GM12878 (cell line): ENCODE measurements around the gene THAP7. TPM values are rescaled to one million over a fixed set of nuclear protein-coding genes. Genes with fewer than 3 reads are reported as not detected.

Experiments used
- ATAC-seq: fragments of 200-7000 bp; cut with Tn5 transposase; 3 replicates; pipeline ENCODE4 v1.9.1; 2020; ENCODE audit warnings: mild to moderate bottlenecking, moderate library complexity
- BruUV-seq: library from RNA; stranded (reverse); fragments of 400-500 nt; replicated peaks from 2 replicates; lab custom pipeline; 2021; lab: Mats Ljungman, UMichigan
- CTCF ChIA-PET: fragments of 300-600 bp; sonication (Branson Sonifier 250); formaldehyde crosslinking; extraction: SDS; loops from one replicate; lab custom pipeline; 2021; ENCODE audit warnings: inconsistent platforms; lab: Yijun Ruan, JAX
- POLR2A ChIA-PET: fragments of 350-600 bp; formaldehyde crosslinking; extraction: SDS; loops from one replicate; lab custom pipeline; 2021; ENCODE audit warnings: inconsistent platforms; lab: Charles Lee
- RAD21 ChIA-PET: fragments of 300-600 bp; sonication (Branson Sonifier 250); formaldehyde crosslinking; loops from one replicate; lab custom pipeline; 2023; ENCODE audit warnings: antibody characterized with exemption; ENCODE audit not compliant: unreplicated experiment; lab: Charles Lee
- SMC1A ChIA-PET: fragments of 300-600 bp; sonication (Branson Sonifier 250); formaldehyde crosslinking; loops from one replicate; lab custom pipeline; 2023; ENCODE audit not compliant: unreplicated experiment, uncharacterized antibody; lab: Charles Lee
- DNase-seq: peaks from one replicate; pipeline ENCODE4 v3.0.0-alpha.2; 2011; ENCODE audit warnings: low read depth, low spot score
- FAIRE-seq: peaks from 3 replicates; lab custom pipeline; 2011; peaks lifted over from hg19 to GRCh38; lab: Jason Lieb, UNC
- H2AFZ ChIP-seq: 2 replicates; pipeline ENCODE4 v1.6.0; 2011; ENCODE audit warnings: low read depth, low read length, control low read depth; ENCODE audit not compliant: control insufficient read depth
- H3K27ac ChIP-seq: 2 replicates; pipeline ENCODE4 v1.5.1; 2011; ENCODE audit warnings: control low read depth; ENCODE audit not compliant: control insufficient read depth, insufficient read depth
- H3K27me3 ChIP-seq, 2 experiments: replicated peaks in 1 of 2; 2 replicates each; pipeline versions ENCODE4 v1.6.0 to v1.6.1; 2011; ENCODE audit warnings: low read length in 1 of 2; ENCODE audit not compliant: control insufficient read depth in 2 of 2, insufficient read depth in 2 of 2
- H3K36me3 ChIP-seq, 2 experiments: 2 replicates each; pipeline ENCODE4 v1.5.1; 2011; ENCODE audit warnings: low read length in 1 of 2; ENCODE audit not compliant: control insufficient read depth in 2 of 2, insufficient read depth in 2 of 2
- H3K4me1 ChIP-seq: 2 replicates; pipeline ENCODE4 v1.6.1; 2011; ENCODE audit warnings: mild to moderate bottlenecking, low read length, moderate library complexity, mixed read lengths; ENCODE audit not compliant: control insufficient read depth, insufficient read depth
- H3K4me2 ChIP-seq: 2 replicates; pipeline ENCODE4 v1.6.0; 2011; ENCODE audit warnings: control low read depth; ENCODE audit not compliant: control insufficient read depth, insufficient read depth
- H3K4me3 ChIP-seq: fragments of 200-600 bp; sonication (generic); 2 replicates; pipeline ENCODE4 v1.5.1; 2016
- H3K79me2 ChIP-seq: 2 replicates; pipeline ENCODE4 v1.6.0; 2011; ENCODE audit warnings: low read length; ENCODE audit not compliant: control insufficient read depth, insufficient read depth
- H3K9ac ChIP-seq: 2 replicates; pipeline ENCODE4 v1.8.0; 2011; ENCODE audit warnings: low read length, control low read depth, mixed read lengths; ENCODE audit not compliant: control insufficient read depth, insufficient read depth
- H3K9me3 ChIP-seq: replicated peaks from 3 replicates; pipeline ENCODE4 v1.5.1; 2011; ENCODE audit warnings: mild to moderate bottlenecking, low read length; ENCODE audit not compliant: control insufficient read depth, insufficient read depth
- H4K20me1 ChIP-seq: 2 replicates; pipeline ENCODE4 v1.6.0; 2011; ENCODE audit not compliant: control insufficient read depth, insufficient read depth
- CHD4 ChIP-seq: fragments of 200-600 bp; sonication (generic); IDR thresholded peaks from 2 replicates; pipeline ENCODE4 v1.6.1; 2016; ENCODE audit warnings: mild to moderate bottlenecking
- EGR1 ChIP-seq, 2 experiments: IDR thresholded peaks; 1 replicate in 1 of 2; 2 replicates in 1 of 2; pipeline ENCODE4 v1.6.1; 2011 to 2012; ENCODE audit warnings: low read depth in 2 of 2, low read length in 2 of 2, borderline replicate concordance in 1 of 2, mild to moderate bottlenecking in 1 of 2, moderate library complexity in 1 of 2
- MXI1 ChIP-seq: fragments of 150-350 bp; IDR thresholded peaks from 2 replicates; pipeline ENCODE4 v1.6.1; 2011; ENCODE audit warnings: low read depth, mild to moderate bottlenecking, inconsistent platforms, low read length, improper control_type of control experiment
- POLR2A ChIP-seq: IDR thresholded peaks from 2 replicates; pipeline ENCODE4 v1.6.1; 2011; ENCODE audit warnings: low read depth, mild to moderate bottlenecking, low read length
- RUNX3 ChIP-seq: IDR thresholded peaks from 2 replicates; pipeline ENCODE4 v1.6.1; 2012; ENCODE audit warnings: low read length, inconsistent platforms
- SREBF2 ChIP-seq: IDR thresholded peaks from 2 replicates; pipeline ENCODE4 v1.6.1; 2012; ENCODE audit warnings: mild to moderate bottlenecking, low read length
- WGBS: methylation state at CpG from one replicate; pipeline ENCODE4 v1.1.6; 2016; ENCODE audit warnings: low lambda C conversion rate; ENCODE audit not compliant: insufficient replicate concordance, insufficient coverage; ENCODE audit errors: missing lambda C conversion rate; 5-methylcytosine and 5-hydroxymethylcytosine counted together
- in situ Hi-C: fragments of 300-500 bp; cut with MboI; formaldehyde crosslinking; loops from 9 replicates; pipeline ENCODE4 v1.14.3; 2018; ENCODE audit warnings: mixed read lengths
- intact Hi-C: fragments of 100-400 bp; cut with micrococcal nuclease; formaldehyde crosslinking; loops from one replicate; pipeline ENCODE4 v1.14.2; 2022; ENCODE audit not compliant: unreplicated experiment
- polyA plus RNA-seq, 11 experiments: library from polyadenylated mRNA; depleted of rRNA in 4 of 11; unstranded in 6 of 11; stranded (reverse) in 5 of 11; fragments of >200 nt; fragmentation: Nextera tagmentation in 4 of 11; fragmentation: Illumina TruSeq in 1 of 11; extraction: Ambion mirVana in 4 of 11; extraction: Trizol in 1 of 11; gene quantifications; 1 replicate in 1 of 11; 2 replicates in 10 of 11; pipeline versions ENCODE4 v1.2.1 to v1.2.3, GENCODE V29; 2011 to 2016; ENCODE audit warnings: inconsistent platforms in 2 of 11, missing spikeins in 2 of 11, low read depth in 1 of 11
- total RNA-seq, 4 experiments: library from RNA; depleted of rRNA in 3 of 4; stranded (reverse); fragments of >200 nt in 3 of 4; fragmentation: Illumina TruSeq in 1 of 4; extraction: Trizol in 1 of 4; gene quantifications; 2 replicates each; pipeline versions ENCODE4 v1.2.1 to v1.2.3, GENCODE V29; 2013 to 2021
- TF ChIP-seq, protein P1 (sequence below): IDR thresholded peaks from 2 replicates; pipeline ENCODE4 v1.6.1; 2012; ENCODE audit warnings: low read depth, low read length, improper control_type of control experiment
- TF ChIP-seq, protein P2 (sequence below): fragments of 450-650 bp; IDR thresholded peaks from 2 replicates; pipeline ENCODE4 v1.6.1; 2017; ENCODE audit warnings: antibody characterized with exemption, mild to moderate bottlenecking, moderate library complexity
- TF ChIP-seq, protein P3 (sequence below): IDR thresholded peaks from 2 replicates; pipeline ENCODE4 v1.6.1; 2012; ENCODE audit warnings: low read depth, low read length, improper control_type of control experiment

Gene THAP7
- total and polyA plus RNA-seq, 10 of the 15 experiments (the other 5 are each of a cell fraction or from before 2014, with no cell fraction given) = 0.66 to 58.3 (median 26.3) TPM

DNA sequence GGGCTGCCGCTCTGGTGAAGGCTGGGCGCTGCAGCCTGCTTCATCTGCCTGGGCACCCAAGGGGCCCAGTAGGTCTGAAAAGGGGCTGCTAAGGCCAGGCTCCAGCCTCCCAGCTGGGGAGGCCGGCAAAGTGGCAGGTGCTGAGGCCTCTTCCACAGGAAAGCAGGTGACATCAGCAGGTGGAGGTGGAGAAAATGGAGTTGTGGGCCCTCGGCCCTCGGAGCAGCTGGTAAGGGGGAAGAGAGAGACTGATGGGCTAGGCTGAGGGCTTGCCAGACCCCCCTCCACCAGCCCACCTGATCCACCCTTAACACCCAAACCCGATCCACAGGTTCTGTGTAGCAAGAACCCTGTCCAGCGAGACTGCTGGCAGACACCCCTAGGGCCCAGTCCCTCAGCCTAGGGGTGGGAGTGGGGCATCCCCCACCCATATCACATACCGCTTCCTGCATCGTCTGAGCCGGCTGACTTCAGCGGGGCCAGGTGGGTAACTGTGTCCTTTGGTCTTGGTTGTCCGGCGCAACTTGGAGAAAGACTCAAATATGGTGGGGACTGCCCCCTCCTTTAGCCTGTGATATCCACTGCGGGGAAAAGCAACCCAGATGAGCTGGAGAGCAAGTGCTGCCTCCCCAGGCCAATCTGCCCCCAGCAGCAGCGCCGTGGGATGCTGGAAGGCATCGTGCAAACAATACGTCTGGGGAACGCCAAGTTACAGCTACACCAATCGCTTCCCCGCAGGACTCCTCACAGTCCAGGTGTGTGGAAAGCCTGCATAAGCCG, 1.5 kb downstream of the THAP7 start:
- ATAC-seq (no peak), FAIRE-seq (no peak), DNase-seq (no peak)
- H3K4me1 ChIP-seq = peaks cover 5% of the 10 kb centered on the region
- RAD21 ChIA-PET = no interaction called here
- H3K27me3 ChIP-seq = no peaks in the 10 kb centered on the region
- intact Hi-C loops = no loop called here
- CTCF ChIA-PET = interaction anchor here (0.6 to 1.8 kb wide), 2 partner anchors 18 to 1322 kb away, joined by 4 to 11 read pairs; partner anchors contain the start of gene LZTR1
- H2AFZ ChIP-seq = no peak overlapping the region
- in situ Hi-C loops = no loop called here
- TF ChIP-seq, protein P1, sequence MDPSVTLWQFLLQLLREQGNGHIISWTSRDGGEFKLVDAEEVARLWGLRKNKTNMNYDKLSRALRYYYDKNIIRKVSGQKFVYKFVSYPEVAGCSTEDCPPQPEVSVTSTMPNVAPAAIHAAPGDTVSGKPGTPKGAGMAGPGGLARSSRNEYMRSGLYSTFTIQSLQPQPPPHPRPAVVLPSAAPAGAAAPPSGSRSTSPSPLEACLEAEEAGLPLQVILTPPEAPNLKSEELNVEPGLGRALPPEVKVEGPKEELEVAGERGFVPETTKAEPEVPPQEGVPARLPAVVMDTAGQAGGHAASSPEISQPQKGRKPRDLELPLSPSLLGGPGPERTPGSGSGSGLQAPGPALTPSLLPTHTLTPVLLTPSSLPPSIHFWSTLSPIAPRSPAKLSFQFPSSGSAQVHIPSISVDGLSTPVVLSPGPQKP = no peak
- TF ChIP-seq CHD4 = no peak
- no peak for TF ChIP-seq POLR2A
- TF ChIP-seq, protein P2, sequence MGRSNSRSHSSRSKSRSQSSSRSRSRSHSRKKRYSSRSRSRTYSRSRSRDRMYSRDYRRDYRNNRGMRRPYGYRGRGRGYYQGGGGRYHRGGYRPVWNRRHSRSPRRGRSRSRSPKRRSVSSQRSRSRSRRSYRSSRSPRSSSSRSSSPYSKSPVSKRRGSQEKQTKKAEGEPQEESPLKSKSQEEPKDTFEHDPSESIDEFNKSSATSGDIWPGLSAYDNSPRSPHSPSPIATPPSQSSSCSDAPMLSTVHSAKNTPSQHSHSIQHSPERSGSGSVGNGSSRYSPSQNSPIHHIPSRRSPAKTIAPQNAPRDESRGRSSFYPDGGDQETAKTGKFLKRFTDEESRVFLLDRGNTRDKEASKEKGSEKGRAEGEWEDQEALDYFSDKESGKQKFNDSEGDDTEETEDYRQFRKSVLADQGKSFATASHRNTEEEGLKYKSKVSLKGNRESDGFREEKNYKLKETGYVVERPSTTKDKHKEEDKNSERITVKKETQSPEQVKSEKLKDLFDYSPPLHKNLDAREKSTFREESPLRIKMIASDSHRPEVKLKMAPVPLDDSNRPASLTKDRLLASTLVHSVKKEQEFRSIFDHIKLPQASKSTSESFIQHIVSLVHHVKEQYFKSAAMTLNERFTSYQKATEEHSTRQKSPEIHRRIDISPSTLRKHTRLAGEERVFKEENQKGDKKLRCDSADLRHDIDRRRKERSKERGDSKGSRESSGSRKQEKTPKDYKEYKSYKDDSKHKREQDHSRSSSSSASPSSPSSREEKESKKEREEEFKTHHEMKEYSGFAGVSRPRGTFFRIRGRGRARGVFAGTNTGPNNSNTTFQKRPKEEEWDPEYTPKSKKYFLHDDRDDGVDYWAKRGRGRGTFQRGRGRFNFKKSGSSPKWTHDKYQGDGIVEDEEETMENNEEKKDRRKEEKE = no peak
- no peak for TF ChIP-seq EGR1 (IDR thresholded peaks at IDR 0.05; ENCODE audit: borderline replicate concordance in 1 of 2, low read depth in 2 of 2, low read length in 2 of 2)
- TF ChIP-seq, protein P3, sequence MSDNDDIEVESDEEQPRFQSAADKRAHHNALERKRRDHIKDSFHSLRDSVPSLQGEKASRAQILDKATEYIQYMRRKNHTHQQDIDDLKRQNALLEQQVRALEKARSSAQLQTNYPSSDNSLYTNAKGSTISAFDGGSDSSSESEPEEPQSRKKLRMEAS = no peak
- no peak for TF ChIP-seq SREBF2
- no peak for TF ChIP-seq RUNX3
- no peak for TF ChIP-seq MXI1
- H3K4me2 ChIP-seq = peak overlapping the region; percentile 90
- H3K9ac ChIP-seq = peak overlapping the region; percentile 91
- peaks cover 21% of the 10 kb centered on the region for H3K79me2 ChIP-seq
- peak overlapping the region; percentile 96 for H3K27ac ChIP-seq
- SMC1A ChIA-PET = no interaction called here
- POLR2A ChIA-PET = interaction anchor here (0.6 to 1.1 kb wide), 2 partner anchors 11 to 83 kb away, joined by 3 read pairs; partner anchors contain the start of gene CRKL
- peak overlapping the region; percentile 80 for H3K4me3 ChIP-seq
- 30% methylated on average over 20 of the region's 22 CpGs for whole genome bisulfite sequencing
- peaks cover 2 to 4% of the 10 kb centered on the region in 2 experiments; a peak in 1 of 4 replicates for H3K36me3 ChIP-seq
- no peaks in the 10 kb centered on the region for H3K9me3 ChIP-seq
- no TSS peak for BruUV-seq
- H4K20me1 ChIP-seq = no peaks in the 10 kb centered on the region
